DND-41 (cell line): Measurements from ENCODE around the gene PRICKLE2.

Experiments
- ATAC-seq: fragments of 200-7000 bp; cut with Tn5 transposase; 3 replicates; pipeline ENCODE4 v1.9.1; 2021; ENCODE audit warnings: low read depth; ENCODE audit not compliant: insufficient read depth
- DNase-seq: peaks from one replicate; pipeline ENCODE4 v3.0.0-alpha.2; 2020
- H2AFZ ChIP-seq: 2 replicates; pipeline ENCODE4 v1.6.0; 2012; ENCODE audit warnings: low read depth, low read length
- H3K27ac ChIP-seq: 2 replicates; pipeline ENCODE4 v1.5.1; 2012; ENCODE audit warnings: low read length, inconsistent platforms
- H3K27me3 ChIP-seq: fragments of 200-600 bp; sonication (generic); 2 replicates; pipeline ENCODE4 v1.6.0; 2012; ENCODE audit warnings: low read length, mild to moderate bottlenecking, inconsistent platforms; ENCODE audit not compliant: insufficient read depth, poor library complexity
- H3K36me3 ChIP-seq: 2 replicates; pipeline ENCODE4 v1.5.1; 2012; ENCODE audit warnings: low read length, inconsistent platforms; ENCODE audit not compliant: insufficient read depth
- H3K4me1 ChIP-seq: 2 replicates; pipeline ENCODE4 v1.5.1; 2012; ENCODE audit warnings: mild to moderate bottlenecking, low read length; ENCODE audit not compliant: insufficient read depth
- H3K4me2 ChIP-seq: 2 replicates; pipeline ENCODE4 v1.6.0; 2012; ENCODE audit warnings: mild to moderate bottlenecking, moderate library complexity, low read length, inconsistent platforms; ENCODE audit not compliant: insufficient read depth
- H3K4me3 ChIP-seq, 2 experiments: fragments of 200-600 bp in 1 of 2; shearing (Covaris generic) in 1 of 2; 2 replicates each; pipeline ENCODE4 v1.5.1; 2012 to 2016; ENCODE audit warnings: inconsistent platforms in 2 of 2, low read length in 2 of 2, mild to moderate bottlenecking in 2 of 2, low read depth in 1 of 2, moderate library complexity in 1 of 2
- H3K79me2 ChIP-seq: 2 replicates; pipeline ENCODE4 v1.6.0; 2012; ENCODE audit warnings: low read length, inconsistent platforms; ENCODE audit not compliant: insufficient read depth
- H3K9ac ChIP-seq: 2 replicates; pipeline ENCODE4 v1.6.0; 2012; ENCODE audit warnings: low read depth, mild to moderate bottlenecking, inconsistent platforms, low read length, moderate library complexity
- H3K9me3 ChIP-seq: 2 replicates; pipeline ENCODE4 v1.5.1; 2012; ENCODE audit warnings: low read length, moderate library complexity, mild to moderate bottlenecking, inconsistent platforms; ENCODE audit not compliant: insufficient read depth, severe bottlenecking
- H4K20me1 ChIP-seq: 2 replicates; pipeline ENCODE4 v1.6.0; 2012; ENCODE audit warnings: low read length; ENCODE audit not compliant: insufficient read depth
- EZH2 ChIP-seq: IDR thresholded peaks from 3 replicates; pipeline ENCODE4 v1.6.1; 2012; ENCODE audit warnings: borderline replicate concordance, low read depth, mild to moderate bottlenecking, moderate library complexity, low read length, inconsistent platforms; ENCODE audit not compliant: severe bottlenecking
- TF ChIP-seq, protein P1 (sequence below): IDR thresholded peaks from 2 replicates; pipeline ENCODE4 v1.5.1; 2012; ENCODE audit warnings: borderline replicate concordance, low read length, moderate library complexity, mild to moderate bottlenecking; ENCODE audit not compliant: poor library complexity, severe bottlenecking; ENCODE audit errors: extremely low read depth

The PRICKLE2 gene

DNA sequence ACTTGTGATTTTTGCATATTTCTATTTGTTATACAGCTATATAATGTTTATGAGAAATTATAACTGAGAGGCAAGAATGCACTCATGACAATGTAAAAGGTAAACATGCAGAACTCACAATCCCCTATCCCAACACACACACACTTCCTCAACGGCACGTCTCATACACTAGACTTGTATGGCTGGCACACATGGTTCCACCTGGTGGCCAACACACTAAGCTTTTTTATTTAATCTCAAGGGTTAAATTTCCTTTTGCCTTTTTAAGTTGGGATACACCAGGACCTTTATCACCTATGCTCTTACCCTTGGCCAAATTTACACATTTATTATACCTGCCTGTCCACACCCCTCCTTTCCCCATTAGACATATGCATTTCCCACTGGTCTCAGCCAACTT lies 113.4 kb downstream of the PRICKLE2 start:
- Histone ChIP-seq H3K27me3 (no peaks in the 10 kb centered on the region), H3K79me2 (no peaks in the 10 kb centered on the region), H3K27ac (no peak overlapping the region), H3K9me3 (no peaks in the 10 kb centered on the region), H3K36me3 (no peaks in the 10 kb centered on the region), H3K4me2 (no peak overlapping the region), H3K4me1 (no peaks in the 10 kb centered on the region), H3K9ac (no peak overlapping the region), H4K20me1 (no peaks in the 10 kb centered on the region), H2AFZ (no peak overlapping the region), H3K4me3 (no peak overlapping the region)
- no peak for TF ChIP-seq EZH2
- TF ChIP-seq, protein P1, sequence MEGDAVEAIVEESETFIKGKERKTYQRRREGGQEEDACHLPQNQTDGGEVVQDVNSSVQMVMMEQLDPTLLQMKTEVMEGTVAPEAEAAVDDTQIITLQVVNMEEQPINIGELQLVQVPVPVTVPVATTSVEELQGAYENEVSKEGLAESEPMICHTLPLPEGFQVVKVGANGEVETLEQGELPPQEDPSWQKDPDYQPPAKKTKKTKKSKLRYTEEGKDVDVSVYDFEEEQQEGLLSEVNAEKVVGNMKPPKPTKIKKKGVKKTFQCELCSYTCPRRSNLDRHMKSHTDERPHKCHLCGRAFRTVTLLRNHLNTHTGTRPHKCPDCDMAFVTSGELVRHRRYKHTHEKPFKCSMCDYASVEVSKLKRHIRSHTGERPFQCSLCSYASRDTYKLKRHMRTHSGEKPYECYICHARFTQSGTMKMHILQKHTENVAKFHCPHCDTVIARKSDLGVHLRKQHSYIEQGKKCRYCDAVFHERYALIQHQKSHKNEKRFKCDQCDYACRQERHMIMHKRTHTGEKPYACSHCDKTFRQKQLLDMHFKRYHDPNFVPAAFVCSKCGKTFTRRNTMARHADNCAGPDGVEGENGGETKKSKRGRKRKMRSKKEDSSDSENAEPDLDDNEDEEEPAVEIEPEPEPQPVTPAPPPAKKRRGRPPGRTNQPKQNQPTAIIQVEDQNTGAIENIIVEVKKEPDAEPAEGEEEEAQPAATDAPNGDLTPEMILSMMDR: no peak
- ATAC-seq (no peak), DNase-seq (no peak)

DNA sequence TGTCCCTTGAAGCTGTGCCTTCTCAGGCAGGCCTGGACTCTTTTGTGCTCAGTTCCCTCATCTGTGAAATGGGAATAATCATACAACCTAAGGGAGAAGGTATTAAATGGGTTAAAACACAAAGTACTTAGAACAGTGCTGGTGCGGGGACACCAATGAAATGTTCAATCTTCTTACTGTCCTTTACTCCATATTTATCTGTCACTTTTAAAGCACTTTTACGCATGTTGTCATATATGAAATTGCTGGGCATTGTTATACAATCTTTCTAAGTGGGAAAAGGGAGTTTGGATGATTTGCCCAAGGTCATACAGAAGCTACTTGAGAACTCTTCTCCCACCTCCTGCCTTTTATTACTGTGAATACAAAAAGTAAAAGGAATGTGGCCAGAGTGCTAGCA lies 114.2 kb downstream of the PRICKLE2 start:
- Histone ChIP-seq H4K20me1 (no peaks in the 10 kb centered on the region), H3K27me3 (no peaks in the 10 kb centered on the region), H3K79me2 (no peaks in the 10 kb centered on the region), H2AFZ (no peak overlapping the region), H3K4me1 (no peaks in the 10 kb centered on the region), H3K4me2 (no peak overlapping the region), H3K4me3 (no peak overlapping the region), H3K27ac (no peak overlapping the region), H3K9me3 (no peaks in the 10 kb centered on the region), H3K9ac (no peak overlapping the region), H3K36me3 (no peaks in the 10 kb centered on the region)
- DNase-seq: no peak
- ATAC-seq: no peak
- no peak for TF ChIP-seq EZH2
- TF ChIP-seq, protein P1: no peak

DNA sequence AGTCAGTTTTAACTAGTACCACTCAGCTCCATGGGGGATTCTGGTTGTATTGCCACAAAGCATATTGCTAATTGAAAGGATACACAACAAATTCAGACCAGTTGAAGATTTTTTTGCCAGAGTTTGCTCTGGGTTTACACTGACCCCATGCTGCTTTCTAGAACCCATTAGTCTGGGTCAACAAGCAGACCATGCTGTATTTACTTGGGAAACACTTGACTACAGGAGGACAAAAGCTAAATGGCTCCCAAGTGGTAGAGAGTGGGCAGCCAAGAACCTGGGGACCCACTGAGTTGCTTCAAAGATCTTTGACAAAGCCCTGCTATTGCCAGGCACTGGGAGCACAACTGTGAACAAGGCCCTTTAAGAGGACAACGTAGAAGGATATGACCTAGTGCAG lies 115.2 kb downstream of the PRICKLE2 start:
- no peak for TF ChIP-seq EZH2
- TF ChIP-seq, protein P1: no peak
- no peaks in the 10 kb centered on the region for H3K79me2 ChIP-seq

DNA sequence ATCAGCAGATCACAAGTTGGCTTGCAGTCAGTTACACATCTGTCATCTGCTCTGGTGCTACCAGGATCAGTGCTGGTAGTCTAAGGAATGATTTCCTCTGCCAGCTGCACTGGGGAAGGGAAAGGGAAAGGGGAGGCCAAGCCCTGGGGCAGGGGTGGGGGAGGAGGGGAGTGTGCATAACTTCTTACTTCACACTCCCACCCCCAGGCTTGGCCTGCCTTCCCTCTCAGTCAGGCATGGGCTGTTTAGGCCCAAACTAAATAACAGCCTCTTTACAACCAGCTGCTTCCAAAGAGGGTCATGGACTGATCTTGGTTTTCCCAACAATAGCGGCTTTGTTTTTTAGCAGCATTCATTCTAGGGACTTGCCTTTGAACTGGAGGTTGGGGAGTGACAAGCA lies 115.8 kb downstream of the PRICKLE2 start:
- DNase-seq (no peak), ATAC-seq (no peak)
- Histone ChIP-seq H2AFZ (no peak overlapping the region), H3K27me3 (no peaks in the 10 kb centered on the region), H3K4me2 (no peak overlapping the region), H3K4me3 (no peak overlapping the region), H3K36me3 (no peaks in the 10 kb centered on the region), H3K79me2 (no peaks in the 10 kb centered on the region), H3K9ac (no peak overlapping the region), H3K9me3 (no peaks in the 10 kb centered on the region), H3K4me1 (no peaks in the 10 kb centered on the region), H4K20me1 (no peaks in the 10 kb centered on the region), H3K27ac (no peak overlapping the region)
- no peak for TF ChIP-seq EZH2
- TF ChIP-seq, protein P1: no peak

More for the DNA sequence above, 115.2 kb downstream of the PRICKLE2 start:
- Histone ChIP-seq H3K4me1 (no peaks in the 10 kb centered on the region), H2AFZ (no peak overlapping the region), H3K4me3 (no peak overlapping the region), H3K4me2 (no peak overlapping the region), H3K27me3 (no peaks in the 10 kb centered on the region), H3K9ac (no peak overlapping the region), H3K9me3 (no peaks in the 10 kb centered on the region), H3K36me3 (no peaks in the 10 kb centered on the region), H4K20me1 (no peaks in the 10 kb centered on the region), H3K27ac (no peak overlapping the region)
- no peak for DNase-seq
- ATAC-seq: no peak
